GM19193 (cell line): ENCODE data around the gene POU3F3.

Source experiments
- POLR2A ChIP-seq: IDR thresholded peaks from 4 replicates; pipeline ENCODE4 v1.6.1; 2011; ENCODE audit not compliant: insufficient read depth, insufficient read length; ENCODE audit errors: extremely low read depth

Gene POU3F3

DNA sequence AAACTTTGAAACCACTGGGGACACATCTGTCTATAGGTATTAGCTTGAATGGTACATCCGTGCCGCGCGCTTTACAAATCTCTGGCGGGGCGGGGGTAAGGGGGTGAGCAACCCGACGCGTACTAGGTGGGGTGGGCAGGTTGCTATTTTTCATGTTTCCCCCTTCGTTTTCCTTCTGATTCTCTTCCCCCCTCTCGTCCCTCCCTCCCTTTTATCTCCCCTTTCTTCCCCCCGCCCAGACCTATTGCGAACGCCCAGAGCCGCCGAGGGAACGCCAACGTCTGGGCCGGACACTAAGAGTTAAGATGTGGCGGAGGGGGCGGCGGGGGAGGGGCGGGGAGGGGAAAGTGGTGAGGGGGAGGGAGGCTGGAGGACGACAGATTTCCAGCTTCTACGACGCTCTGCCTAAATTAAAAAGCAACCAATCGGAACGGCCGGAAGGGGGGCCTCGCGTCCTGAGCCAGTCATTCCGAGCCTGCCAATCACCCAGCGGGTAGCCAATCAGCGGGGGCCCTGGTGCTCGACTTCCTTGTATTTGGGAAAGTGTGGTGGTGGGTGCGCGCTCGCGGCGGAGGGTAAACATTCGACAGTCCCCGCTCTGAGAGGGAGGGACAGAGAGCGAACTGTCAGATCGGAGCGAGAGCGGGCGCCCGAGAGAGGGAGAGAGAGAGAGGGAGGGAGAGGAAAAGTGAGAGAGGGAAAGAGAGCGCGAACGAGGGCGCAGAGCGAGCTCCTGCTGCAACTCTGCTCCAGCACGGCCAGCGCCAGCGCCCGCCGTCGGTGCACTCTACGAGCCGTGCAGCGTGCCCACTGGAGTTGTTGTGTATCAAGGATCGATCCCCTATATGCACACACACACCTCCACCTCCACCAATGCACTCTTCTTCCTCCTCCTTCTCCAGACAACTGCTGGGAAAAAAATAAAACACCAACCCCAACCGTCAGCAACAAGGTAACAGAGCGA is at the start of gene POU3F3:
Gene POU3F3 (plus strand): TSS at position 582 of the 964 bp plus-strand sequence. CDS start 1,396 bp downstream, outside the sequence.
- no peak for TF ChIP-seq POLR2A

DNA sequence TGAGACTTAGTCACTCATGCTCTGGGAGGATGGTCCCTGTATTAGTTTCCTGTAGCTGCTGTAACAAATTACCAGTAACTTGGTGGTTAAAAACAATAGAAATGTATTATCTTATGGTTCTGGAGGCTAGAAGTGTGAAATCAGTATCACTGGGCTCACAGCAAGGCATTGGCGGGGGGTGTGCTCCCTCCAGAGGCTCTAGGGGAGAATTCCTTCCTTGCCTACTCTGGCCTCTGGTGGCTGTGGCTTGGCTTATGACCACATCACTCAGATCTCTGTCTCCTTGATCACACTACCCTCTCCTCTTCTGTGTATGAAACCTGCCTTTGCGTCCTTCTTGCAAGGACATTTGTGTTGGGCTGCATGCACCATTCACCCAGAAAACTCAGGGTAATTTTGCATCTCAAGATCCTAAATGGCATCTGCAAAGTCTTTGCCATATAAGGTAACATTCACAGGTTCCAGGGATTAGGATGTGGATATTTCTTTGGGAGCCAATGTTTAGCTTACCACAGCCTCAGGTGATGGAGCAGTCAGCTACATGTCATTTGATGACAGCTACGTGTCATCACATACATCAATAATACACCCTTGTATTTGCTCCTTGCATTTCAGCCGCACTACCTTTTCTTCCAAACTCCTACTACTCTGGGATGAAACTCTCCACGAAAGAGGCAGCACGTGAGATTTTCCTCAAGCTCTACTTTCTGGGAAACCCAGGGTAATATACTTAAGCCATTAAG is 49.6 kb upstream of the POU3F3 start:
- no peak for TF ChIP-seq POLR2A

DNA sequence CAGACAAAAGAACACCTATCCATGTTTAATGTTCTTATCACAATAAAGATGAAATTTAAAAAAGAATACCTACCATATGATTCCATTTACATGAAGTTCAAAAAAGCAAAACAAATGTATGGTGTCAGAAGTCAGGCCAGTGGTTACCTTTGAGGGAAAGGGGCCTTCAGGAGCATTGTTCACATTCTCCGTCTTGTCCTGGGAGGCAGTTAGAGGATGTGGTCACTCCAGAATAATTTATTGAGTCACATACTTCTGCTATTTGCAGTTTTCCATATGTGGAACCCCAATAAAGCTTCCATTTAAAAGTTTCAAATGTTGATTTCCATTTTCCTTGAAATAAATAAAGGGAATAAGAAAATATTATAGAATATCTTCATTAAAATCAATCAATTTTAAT is 41.6 kb upstream of the POU3F3 start:
- TF ChIP-seq POLR2A, result no peak

- no peak for TF ChIP-seq POLR2A
Observed at GRCh38 chr2:104816143-104816542, 37.8 kb upstream of the POU3F3 start.

GRCh38 chr2:104818264-104818663 is 35.7 kb upstream of the POU3F3 start:
- no peak for TF ChIP-seq POLR2A

DNA sequence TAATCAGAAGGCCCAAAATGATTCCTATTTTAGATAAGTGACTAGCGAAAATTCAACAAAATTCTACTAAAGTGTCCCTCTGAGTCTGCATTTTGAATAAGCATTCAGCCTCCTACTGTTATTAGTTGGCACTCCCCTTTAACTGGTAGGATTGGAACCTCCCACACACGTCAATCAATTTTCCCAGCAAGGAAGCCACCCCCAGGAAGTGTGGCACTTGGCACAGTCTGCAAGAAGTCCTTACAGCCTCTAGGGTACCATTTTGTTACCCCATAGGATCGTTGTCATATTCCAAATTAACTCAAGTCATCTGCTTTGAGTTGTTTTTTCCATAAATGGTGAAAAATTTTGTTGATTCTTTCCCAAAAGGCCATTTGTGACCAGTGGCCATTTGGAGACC is 33.8 kb upstream of the POU3F3 start:
- no peak for TF ChIP-seq POLR2A

GRCh38 chr2:104825124-104825865 is 28.6 kb upstream of the POU3F3 start:
- TF ChIP-seq POLR2A, result no peak

DNA sequence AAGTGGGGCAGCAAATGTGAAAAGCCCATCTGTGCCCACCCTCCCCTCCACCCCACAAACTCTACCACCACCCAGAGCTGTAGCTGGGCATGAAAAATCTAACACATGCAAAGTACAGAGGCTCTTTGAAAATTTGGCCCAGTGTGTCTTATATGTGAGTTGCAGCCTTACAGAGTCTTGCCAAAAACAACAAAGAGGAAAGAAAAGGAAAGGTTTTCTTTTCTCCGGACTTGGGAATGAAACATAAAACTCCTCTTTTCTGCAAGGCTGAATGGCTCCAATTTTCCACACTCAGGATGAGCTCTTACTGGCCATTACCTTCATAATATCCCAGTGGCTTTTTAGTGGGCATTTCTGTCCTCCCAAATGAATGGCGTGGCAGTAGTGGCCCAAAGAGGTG is 27.9 kb upstream of the POU3F3 start:
- no peak for TF ChIP-seq POLR2A

- TF ChIP-seq POLR2A, result no peak
Observed at GRCh38 chr2:104831742-104832141, 22.2 kb upstream of the POU3F3 start.

DNA sequence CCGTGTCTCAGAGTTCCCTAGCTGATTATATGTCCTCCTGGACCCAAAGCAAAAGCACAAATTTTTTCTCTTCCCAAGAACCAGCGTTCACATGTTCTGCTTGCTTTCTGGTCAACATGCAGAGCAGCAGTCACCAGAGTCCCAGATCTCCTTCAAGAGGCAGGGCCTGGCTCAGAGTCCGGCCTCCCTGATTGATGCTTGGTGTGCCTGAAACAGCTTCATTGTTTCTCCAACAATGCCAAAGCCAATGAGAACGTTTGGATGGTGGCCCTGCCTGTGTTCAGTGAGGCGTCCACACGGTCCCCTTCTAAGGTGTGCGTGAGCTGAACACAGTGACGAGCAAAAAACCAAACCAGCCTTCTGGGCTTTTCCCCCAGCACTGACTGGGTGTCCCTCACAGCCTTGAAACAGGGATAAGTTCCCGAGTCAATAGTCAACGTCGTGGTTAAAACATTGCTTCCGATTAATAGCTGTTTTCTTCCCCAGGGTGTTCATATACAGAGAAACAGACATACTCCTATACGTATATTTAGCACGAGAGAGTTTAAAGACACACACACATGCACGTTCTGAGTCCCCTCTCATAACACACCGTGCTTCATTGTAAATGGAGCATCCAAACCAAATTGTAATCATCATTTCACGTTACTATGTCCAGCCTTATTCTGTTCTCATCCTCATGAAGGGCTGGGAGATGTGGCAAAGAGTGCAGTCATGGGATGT is 19.3 kb upstream of the POU3F3 start:
- TF ChIP-seq POLR2A, result no peak

DNA sequence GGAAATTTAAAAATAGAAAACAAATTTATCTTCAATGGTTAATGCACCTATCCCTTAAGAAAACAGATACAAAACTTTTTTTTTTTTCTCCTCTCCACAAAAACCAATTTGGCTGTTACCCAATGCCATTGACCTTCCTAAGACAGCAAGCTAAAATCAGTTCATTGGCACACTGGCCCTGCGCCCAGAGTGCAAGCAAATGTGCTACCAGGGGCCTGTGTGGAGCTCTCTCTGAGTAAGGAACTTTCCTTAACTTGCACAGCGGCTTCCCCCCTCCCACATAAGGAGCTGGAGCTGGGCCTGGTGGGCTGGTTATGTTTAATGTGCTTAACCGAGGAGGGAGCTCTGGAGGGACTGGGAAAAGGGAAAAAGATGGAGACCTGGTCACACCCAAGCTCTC is 17.6 kb upstream of the POU3F3 start:
- no peak for TF ChIP-seq POLR2A

- no peak for TF ChIP-seq POLR2A
Observed at GRCh38 chr2:104836841-104837240, 17.1 kb upstream of the POU3F3 start.

DNA sequence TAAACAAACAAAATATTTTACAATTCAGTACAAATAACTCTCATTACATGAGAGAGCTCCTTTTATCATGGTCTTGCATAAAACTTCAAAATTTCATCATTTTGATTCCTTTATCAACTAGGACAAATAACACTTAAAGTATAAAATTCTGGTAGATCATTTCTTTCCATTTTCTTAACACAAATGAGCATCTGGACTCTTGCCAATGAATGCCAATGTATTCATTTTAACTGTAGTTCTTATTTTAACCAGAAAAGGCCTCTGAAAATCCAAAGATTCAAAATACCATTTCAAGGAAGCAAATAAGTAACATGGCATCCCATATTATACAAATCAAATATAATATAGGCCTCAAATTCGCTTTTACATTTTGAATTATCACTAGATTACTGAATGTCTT is 13.8 kb upstream of the POU3F3 start:
- TF ChIP-seq POLR2A, result no peak

DNA sequence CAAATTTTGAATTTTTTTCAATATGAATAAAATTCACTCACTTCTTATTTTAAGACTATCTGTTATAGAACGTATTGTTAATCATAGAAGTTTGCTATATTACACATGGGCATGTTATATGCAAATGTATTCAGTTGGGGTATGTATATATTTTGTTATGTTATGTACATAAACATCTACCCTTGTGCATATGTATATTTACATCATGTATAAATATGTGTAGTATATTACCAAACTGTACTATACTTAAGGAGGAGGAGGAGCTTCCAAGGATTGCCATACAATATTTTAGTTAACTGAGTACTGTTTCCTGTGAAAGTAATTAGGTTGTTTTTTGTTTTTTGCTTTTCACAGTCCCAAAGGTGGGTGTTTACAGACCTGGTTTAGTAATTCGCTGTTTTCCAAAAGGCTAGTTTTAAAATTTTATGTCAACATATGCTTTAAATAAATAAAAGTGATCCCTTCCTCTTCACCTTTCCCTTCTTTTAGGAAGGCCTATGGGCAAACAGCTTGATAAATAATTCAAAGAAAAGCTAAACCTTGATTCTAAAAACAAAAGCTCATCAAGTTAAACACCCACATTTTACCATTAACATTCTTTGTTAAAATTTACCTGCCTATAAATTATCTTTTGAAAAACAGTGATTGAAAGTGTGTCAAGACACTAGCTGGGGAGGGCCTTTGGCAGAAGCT is 12.9 kb upstream of the POU3F3 start:
- no peak for TF ChIP-seq POLR2A

GRCh38 chr2:104841744-104842143 is 12.2 kb upstream of the POU3F3 start:
- TF ChIP-seq POLR2A, result no peak
